Stimulated activated CD8-positive, alpha-beta memory T cell treated with anti-CD3 and anti-CD28 coated beads, Interleukin-7, amount 100 ng/mL, for 1 hour (primary cell): ENCODE measurements around the gene GABRB2.

Source experiments
- DNase-seq, 2 donors: peaks; one replicate each; pipeline ENCODE4 v3.0.0-alpha.2; 2020; ENCODE audit warnings: low read depth in 2 of 2

Gene GABRB2

DNA sequence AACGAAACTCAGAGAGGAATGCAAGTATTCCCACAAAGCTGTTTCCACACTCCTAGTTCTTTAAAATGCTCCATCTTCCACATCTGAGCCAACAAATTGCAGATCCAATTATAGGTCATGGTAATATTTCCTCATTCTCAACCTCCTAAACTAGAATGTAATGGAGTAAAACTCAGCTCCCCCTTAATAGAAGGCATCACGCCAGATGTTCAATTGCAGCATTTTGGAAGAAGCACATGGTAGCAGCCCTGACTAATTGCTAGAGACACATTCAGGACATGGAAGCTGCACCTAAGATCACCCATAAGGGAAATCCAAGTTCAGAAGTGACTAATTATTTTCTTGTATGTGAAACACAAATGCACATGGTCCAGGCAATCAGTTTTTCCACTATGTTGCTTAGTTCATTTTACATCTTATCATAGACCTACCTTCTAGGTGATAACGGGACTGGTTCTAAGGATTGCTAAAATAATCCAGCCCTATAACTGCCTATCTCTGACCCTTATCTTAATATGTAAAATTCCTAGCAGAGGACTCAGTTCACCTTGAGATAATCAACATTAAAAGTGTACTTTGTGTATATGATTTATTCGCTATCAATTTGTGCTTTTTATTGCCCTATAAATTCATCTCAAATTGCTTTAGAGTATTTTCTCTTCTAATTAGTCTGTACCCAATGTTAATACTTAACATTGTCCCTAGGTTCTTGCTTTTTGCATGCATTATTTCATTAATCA lies 75.1 kb downstream of the GABRB2 start:
- DNase-seq = no peak

DNA sequence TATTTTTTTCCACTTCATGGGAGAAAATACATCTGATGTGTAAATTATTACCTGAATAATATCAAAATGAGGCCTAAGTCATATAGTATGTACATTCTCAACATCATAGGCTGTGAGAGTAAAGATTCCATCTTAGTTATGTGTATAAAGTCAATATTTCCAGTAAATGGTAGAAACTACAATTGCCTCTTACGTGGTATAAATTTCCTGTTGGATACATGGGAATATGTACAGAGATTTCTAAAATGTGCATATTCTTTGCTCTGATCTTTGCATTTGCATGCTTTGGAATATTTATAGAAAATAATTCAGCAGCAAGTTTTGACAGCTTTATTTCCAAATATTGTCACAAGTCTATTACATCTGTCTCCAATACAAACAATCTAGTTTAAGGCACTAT lies 78.8 kb downstream of the GABRB2 start:
- DNase-seq = no peak

DNA sequence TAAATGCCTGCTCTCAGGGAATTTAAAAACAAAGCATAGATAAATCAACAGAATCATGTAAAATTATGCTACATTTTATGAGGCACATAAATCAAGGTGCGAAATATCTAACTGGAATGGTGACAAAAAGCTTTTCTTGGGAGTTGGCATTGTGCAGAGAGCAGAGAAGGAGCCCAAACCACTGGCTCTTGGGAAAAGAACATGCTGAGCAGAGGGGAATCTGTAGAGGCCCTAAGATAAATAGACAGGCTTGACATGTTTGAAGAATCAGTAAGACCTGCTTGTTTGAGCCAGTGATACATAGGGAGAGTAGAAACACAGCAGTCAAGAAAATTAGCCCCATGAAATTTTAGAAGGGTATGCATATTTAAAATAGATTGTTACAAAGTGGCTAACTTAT lies 85.8 kb downstream of the GABRB2 start:
- no peak for DNase-seq

DNA sequence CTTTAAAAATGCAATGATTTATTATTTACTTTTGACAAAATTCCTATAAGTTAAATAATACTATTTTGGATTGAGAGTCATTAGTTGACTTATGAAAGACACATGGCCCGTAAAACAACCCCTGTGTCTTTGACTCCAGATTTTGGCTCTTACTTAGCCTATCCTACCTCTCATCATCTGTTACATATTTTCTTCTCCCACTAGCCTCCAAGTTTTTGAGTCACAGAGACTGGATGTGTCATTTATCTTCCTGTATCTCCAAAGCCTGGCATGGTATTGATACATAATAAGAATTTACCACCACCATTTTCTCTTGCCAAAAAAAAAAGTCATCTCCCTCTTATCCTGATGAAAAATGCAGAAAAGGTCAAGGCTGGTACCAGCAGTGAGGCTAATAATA lies 99.9 kb downstream of the GABRB2 start:
- no peak for DNase-seq

DNA sequence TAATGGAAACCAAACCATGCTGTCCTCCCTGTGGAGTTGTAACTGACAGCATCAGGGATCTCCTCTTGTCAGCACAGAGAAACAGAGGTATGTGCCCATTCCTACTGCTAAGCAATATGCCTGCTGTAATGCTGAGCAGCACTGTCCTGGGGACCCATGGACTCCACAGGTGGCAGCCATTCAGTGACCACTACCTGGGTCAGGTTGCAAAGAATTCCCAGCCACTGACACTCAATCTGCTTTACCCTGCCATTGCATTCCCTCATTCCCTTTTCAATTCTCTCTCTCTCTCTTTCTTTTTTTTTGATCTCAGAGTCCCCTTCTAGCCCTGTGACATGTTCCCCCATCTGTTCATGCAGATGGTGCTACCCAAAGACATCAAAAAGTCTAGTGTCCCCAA lies 104.1 kb downstream of the GABRB2 start:
- no peak for DNase-seq

DNA sequence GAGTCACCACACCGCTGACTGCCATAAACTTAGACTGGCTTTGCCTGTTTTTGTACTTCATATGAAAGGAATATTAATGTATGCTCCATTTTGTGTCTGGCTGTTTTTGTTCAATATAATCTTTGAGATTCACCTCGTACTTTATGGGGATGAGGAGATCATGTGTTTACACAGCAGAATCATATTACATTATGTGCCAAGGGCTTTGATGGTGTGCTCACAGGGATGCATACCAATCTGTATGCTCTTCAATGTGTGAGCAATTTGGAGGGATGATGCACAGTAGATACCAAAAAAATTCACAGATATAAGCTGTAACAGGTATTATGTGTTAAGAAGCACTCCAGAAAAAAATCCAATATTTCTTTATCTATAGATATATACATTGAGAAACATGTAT lies 113.7 kb downstream of the GABRB2 start:
- DNase-seq = no peak

DNA sequence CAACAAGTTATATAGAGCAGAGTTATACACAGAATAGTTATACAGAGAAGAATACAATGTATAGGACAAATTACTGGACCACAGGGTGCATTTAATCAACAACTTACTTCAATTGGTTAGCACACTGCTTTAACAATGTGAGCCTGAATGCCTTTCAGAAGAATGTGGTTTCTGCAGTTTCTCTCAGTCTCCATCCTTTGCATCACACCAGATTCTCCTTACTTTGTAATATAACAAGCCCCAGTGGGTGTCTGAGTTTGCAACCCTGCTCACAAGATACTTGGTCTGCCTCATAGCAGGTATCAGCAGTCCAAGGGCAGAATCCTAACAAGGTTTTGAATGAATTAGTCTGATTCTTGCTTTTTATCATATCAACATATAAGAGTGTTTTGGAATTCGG lies 114.6 kb downstream of the GABRB2 start:
- DNase-seq = no peak

DNA sequence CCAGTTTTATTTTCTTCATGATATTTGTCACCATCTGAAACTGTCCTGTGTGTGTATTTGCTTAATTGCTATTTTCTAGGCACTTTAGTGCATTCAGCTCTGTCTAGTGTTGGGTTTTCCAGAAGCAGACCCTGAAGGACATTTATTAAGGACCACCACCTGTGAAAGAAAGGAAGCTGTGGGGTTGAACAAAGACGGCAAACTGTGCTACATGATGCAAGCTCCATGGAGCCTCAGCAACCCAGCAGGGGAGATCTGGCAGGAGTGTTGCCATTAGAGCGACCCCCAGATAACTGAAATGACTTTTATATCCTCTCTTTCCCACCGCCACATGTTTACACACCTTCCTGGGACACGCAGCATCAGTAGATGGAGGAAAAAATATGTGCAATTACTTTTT lies 125.5 kb downstream of the GABRB2 start:
- DNase-seq = no peak

DNA sequence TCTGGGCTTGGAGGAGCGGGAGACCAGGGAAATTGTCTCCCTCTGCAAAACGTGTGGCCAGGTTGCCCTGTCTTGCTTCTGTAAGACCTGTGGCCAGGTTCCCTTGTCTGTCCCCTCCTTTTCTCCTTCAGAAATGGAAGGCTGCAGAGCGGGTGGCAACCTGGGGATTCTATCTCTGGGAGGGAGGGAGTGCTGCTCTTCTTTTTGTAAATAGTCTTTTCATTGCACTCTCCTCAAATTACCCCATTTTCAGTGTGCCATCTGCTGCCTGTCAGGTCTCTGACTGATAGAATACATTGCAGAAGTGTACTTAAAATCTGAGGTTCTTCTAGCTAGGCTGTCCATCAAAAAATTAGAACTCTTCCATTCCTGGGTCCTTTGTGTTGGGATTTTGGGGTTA lies 126.0 kb downstream of the GABRB2 start:
- DNase-seq = no peak

DNA sequence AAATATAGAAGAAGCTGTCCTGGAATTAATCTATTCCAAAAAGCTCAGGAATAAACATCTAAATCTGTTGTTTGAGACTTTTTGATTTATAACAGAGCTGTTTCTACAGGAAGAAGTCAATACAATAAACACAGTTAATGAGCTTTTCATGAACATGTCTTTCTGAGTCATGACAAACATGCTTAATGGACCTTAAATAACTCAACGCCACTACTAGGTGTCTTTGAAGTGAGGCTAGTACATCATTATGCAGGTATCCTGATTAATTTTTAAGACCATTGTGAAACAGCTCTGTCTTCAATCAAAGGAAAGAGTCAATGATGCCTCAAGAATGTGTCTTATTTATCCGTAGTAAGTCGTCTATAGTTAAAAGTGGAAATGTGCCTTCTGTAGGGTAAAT lies 131.6 kb downstream of the GABRB2 start:
- DNase-seq = no peak

DNA sequence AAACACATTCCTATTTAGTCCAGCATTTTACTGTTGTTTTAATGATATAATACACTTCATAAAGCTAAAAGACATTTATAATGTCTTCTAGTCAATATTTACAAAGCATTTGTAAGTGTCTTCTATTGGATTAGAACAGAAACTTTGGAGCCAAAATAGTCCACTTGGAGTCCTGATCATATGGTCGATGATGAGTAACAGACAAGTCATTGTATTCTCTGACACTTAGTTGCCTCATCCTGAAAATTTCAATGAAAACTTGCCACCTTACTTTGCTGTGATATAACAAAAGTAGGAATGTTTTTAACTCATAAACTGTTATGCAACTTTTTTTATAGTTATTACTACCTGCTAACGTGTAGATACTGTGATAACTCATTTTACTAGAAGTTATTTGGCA lies 132.5 kb downstream of the GABRB2 start:
- DNase-seq = no peak

DNA sequence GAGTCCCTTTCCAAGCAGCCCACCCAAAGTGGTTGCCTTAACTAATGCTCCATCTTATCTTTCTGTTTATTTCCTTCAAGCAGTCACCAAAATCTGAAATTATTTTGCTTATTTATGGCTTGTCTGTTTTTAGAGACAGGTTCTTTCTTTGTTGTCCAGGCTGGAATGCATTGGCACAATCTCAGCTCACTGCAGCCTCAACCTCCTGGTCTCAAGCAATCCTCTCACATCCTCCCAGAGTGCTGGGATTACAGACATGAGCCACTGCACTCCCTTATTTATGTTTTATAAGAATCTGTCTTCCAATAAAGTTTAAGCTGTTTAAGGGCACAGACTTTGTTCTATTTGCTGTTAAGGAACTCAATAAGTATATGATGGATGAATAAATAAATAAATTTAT lies 133.7 kb downstream of the GABRB2 start:
- DNase-seq = no peak

DNA sequence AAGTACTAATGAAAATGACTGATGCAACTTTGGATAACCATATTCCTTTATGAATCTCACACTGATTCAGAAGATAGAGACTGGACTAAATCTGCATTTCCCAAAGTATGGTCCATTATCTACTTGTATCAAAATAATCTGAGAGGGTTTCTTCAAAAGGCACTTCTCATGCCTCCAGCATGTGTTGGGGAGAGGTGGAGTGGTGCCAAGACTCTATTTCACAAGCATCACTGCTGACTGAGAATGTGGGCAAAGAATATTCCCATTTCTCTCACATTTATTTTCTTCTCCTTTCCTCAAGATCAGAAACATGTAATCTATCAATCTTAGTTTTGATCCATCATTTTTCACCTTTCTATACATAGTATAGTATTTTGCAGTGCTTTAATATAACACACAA lies 135.4 kb downstream of the GABRB2 start:
- DNase-seq = no peak

DNA sequence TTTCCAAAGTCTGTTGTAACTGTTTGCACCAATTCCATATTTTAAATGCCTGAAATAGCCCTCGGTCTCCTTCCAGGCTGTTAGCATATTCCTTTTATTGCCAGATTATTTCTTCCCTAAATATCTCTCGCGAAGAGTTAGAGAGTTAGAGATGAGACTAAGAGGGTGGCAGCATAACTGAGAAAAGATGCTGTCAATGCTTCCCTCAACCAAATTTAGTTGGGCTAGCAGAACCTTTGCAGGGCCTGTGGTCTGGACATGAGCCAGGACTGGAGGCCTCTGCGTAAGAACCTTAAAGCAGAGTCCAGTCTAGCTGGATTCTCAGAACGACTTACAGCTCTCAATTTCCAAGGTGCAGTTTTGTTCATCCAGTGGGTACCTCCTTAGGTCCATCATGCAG lies 135.9 kb downstream of the GABRB2 start:
- DNase-seq = no peak

DNA sequence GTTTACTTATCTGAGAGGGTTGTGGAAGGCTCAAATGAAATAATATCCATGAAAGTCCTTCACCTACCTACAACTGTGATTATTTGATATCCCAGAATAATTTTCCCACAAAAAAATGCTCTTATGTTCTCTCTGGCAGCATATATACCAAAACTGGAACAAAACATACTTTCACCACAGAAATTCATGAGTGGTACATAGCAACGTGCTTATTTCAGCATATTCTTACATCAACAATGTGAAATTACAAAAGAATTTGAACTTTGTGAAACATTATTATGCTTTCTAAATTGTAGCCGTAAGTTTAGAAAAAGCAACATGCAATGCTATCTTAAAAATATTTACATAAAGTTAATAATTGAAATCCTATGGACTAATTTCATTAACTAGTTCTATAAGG lies 137.1 kb downstream of the GABRB2 start:
- no peak for DNase-seq

DNA sequence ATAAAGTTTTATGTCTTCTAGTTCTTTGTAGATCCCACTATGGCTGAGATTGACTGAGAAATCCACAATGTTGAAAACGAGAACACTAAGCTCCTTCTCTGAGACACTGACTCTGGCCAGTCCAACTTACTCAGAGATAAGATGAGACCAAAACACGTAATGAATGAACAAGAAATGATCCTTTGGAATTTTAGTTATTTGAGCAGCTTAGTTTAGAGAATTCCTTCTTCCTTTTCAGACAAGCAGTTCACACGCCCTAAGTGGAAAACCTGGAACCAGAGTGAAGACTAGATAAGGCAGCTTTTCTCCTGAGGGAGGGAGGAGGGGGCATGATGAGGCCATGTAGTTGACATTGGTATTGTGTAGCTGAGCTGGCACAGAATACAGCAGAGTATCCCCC lies 139.6 kb downstream of the GABRB2 start:
- DNase-seq = no peak

DNA sequence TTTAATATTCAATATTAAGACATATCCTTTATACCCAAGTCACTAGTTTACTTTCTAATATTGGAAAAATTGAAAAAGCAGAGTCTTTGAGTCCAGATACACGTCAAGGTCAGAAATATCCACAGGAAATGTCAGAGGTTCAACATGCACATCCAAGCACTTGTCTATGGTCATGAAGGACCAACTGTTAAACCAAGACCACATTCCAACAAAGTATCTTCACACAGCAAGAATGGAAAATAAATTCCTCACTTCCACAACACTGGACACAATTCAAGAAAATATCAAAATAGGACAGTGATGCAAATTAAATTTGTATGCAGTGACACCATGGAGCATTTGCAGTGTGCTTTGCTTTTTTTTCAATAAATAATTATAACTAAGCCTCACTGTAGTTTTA lies 142.5 kb downstream of the GABRB2 start:
- DNase-seq = no peak

DNA sequence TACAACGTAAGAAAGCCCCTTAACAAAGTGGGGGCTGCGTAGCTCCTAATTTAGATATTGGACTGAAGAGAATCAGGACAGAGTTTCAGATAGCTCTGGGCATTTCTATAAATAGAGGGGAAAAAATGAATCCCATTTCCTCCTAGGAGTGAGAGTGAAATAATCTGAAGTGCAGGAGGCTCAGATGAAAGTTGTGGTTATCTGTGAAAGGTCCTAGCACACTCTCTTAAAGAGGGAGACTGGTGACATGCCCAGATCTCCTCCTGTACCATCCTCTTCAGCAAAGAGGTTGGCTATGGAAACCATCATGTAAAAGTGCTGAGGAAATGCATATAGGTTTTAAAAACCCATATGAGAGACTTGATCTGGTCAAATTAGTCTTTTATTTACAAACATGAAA lies 143.4 kb downstream of the GABRB2 start:
- DNase-seq = no peak

DNA sequence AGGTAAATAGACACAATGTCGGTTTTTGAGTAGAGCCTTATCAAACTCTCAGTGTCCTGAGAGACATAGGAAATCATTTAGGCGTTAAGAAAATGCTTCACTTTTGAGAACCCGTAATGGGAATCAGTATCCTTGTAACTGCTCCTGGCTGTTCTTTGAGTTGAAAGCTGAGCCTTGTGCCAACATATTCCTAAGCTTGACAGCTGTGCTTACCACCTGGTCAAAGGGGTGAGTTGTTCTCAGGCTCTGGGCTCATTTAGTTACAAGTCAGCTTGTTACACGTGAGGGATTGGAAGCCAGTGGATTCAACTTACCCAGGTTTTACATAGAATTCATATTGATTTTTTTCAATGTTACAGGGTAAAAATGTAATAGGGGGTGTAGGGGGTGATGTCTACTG lies 145.9 kb downstream of the GABRB2 start:
- DNase-seq = no peak

DNA sequence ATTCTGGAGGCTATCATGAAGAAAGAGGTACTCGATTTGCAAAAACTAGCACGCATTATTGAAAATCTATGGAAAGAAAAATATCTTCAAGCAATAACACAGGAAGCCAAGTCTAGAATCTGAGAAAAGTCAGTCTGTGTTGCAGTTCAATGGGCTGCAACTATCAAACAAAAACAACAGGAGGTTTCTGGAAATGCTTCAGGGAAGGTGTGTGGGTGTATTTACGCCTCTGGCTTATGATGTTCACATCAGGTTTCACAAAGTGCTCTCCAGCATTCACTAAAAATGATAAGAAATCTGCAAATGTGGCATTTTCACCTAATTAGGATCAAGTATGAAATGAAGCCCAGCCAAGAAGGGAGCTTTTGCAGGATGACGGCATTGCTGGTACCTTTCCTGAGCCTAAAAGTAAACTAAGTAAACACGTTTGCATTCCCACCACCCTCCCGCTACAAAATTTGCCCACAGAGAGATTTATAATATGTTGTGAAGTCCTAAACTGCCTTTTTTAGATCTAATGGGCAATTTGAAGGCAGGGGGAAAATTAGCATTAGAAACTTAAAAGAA lies 146.4 kb downstream of the GABRB2 start:
- DNase-seq = no peak

DNA sequence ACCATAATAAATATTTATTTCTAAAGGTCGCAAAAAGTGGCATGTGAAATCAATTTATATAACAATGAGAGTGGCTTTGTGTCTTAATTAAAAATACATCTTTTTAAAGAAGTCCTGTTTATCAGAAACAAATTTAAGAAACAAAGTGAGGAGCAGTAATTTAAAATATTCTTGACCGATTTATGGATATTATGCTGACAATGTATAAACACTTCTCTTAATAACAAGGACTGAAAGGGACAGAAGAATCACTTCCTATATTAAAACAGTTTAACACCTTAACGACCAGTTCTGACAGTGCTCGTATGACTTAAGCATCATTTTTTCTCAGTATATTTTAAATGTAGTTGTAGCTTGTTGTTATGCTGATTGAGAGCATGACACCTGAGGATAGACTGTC lies 149.1 kb downstream of the GABRB2 start:
- no peak for DNase-seq

DNA sequence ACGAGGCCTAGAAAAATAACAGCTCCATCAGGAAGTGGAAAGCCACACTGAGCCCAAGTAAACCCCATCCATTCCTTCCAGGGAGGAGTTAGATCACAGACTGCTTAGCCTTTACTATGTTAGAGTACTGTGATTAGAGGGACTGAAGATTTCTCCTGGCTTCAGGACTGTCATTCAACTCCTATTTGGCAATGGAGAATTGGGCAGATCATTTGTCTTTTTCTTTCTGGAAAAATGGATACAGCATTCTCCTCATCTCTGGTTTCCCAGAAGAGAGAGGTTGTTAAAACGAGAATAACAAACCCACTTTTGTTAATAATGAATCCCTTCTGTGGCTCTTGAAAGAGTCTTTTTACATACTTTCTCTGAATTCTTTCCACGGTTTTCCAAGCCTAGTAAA lies 150.4 kb downstream of the GABRB2 start:
- no peak for DNase-seq

DNA sequence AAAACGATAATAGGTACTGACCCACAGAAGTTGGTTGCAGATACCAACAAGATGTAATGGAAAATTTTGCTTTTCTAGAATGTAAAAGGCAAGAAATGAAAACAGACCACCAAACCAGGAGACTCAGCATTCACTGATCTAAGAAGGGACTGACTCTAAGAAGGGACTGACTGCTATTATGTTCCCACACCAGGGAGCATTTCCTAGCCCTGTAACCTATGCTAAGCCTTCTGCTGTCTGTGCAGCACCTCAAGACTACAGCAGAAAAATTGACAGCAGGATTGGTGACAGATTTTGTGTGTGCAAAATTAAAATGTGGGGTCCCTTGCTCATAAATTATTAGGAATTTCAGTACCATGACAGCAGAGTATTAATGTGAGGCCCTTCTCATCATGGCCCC lies 154.8 kb downstream of the GABRB2 start:
- DNase-seq = no peak

DNA sequence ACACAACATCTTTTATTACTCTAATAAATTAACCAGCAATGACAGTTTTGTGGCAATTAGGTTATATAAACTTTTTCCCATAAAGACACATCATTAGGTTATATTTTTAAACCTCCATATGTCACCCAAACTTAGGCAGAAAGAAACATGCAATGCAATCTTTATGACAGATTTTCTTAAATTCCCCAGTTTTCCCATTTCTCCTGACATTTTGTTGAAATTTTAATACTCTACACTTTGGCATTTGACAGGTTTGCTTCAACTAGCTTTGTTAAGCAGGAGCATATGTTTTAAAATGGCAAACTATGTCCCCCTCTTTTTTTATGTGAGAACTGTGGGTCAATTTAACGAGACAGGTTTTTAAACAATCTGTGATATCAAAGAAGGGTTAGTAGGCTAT lies 155.5 kb downstream of the GABRB2 start:
- no peak for DNase-seq
